ENCODE data around the gene RIMBP2. TPM values are rescaled to one million over a fixed set of nuclear protein-coding genes. Genes with fewer than 3 reads are reported as not detected.

Gene RIMBP2
- polyA plus RNA-seq, 1 donor (not counting 4 experiments of a cell fraction or from before 2014, with no cell fraction given), result 0.16 TPM

DNA sequence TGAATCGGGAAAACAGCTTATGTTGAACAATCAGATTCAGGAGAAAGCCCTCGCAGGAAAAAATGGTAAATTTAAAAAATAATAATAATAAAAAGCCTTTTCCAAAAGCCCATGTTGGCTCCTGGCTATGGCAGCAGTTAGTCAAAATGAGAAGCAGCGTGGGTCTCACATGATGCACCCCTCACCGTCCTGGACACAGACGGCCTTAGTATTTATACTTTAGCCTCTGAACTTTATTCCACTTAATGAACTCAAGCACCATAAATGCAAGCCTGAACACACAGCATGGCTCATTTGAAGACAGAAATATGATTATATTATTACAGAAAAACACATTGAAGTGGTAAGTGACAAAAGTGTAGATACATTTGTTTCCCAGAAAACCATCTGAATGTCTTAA, 160.9 kb downstream of the RIMBP2 start:
- FAIRE-seq (no peak), DNase-seq (ENCODE audit: low read depth, low spot score) (no peak)
- no peaks in the 10 kb centered on the region for H3K4me1 ChIP-seq (ENCODE audit: control insufficient read depth, extremely low read depth, insufficient read depth, low read length)
- H3K9me3 ChIP-seq (ENCODE audit: control insufficient read depth, low read depth, low read length), result peaks cover 4% of the 10 kb centered on the region
- H3K9me1 ChIP-seq (ENCODE audit: control insufficient read depth, extremely low read depth, insufficient read depth, low read length), result no peaks in the 10 kb centered on the region
- H3K79me2 ChIP-seq (ENCODE audit: control insufficient read depth, insufficient read depth, low read length), result no peaks in the 10 kb centered on the region
- H3K27me3 ChIP-seq (ENCODE audit: control insufficient read depth, extremely low read depth, insufficient read depth, low read length), result no peaks in the 10 kb centered on the region
- TF ChIP-seq EZH2 (IDR thresholded peaks at IDR 0.05; ENCODE audit: low read length), result no peak
- TF ChIP-seq, protein P1, sequence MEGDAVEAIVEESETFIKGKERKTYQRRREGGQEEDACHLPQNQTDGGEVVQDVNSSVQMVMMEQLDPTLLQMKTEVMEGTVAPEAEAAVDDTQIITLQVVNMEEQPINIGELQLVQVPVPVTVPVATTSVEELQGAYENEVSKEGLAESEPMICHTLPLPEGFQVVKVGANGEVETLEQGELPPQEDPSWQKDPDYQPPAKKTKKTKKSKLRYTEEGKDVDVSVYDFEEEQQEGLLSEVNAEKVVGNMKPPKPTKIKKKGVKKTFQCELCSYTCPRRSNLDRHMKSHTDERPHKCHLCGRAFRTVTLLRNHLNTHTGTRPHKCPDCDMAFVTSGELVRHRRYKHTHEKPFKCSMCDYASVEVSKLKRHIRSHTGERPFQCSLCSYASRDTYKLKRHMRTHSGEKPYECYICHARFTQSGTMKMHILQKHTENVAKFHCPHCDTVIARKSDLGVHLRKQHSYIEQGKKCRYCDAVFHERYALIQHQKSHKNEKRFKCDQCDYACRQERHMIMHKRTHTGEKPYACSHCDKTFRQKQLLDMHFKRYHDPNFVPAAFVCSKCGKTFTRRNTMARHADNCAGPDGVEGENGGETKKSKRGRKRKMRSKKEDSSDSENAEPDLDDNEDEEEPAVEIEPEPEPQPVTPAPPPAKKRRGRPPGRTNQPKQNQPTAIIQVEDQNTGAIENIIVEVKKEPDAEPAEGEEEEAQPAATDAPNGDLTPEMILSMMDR (optimal IDR thresholded peaks at IDR 0.05 in 1 of 3, IDR thresholded peaks at IDR 0.05 in 1 of 3, conservative IDR thresholded peaks at IDR 0.05 in 1 of 3; ENCODE audit: extremely low read depth in 1 of 3, insufficient read depth in 2 of 3, low read length in 3 of 3), result no peak
- H3K4me3 ChIP-seq (ENCODE audit: control insufficient read depth in 2 of 3, extremely low read depth in 1 of 3, insufficient read depth in 2 of 3, low read depth in 1 of 3, low read length in 3 of 3), result no peak overlapping the region
- no peaks in the 10 kb centered on the region for H3K36me3 ChIP-seq (ENCODE audit: control insufficient read depth in 2 of 2, extremely low read depth in 1 of 2, insufficient read depth in 2 of 2, low read length in 2 of 2)
- H3K4me2 ChIP-seq (ENCODE audit: control insufficient read depth, extremely low read depth, insufficient read depth, low read depth, low read length), result no peak overlapping the region
- H3K27ac ChIP-seq (ENCODE audit: control insufficient read depth, insufficient read depth, low read length), result no peak overlapping the region
- no peaks in the 10 kb centered on the region for H4K20me1 ChIP-seq (ENCODE audit: control insufficient read depth, extremely low read depth, insufficient read depth, low read length)
- no peak overlapping the region for H3K9ac ChIP-seq (ENCODE audit: control insufficient read depth, extremely low read depth, insufficient read depth, low read length)
- dilution Hi-C loops (cut with MboI; ENCODE audit: extremely low pct_ligation_motif_present, low sequenced_read_pairs), result no loop called here
- H2AFZ ChIP-seq (ENCODE audit: control insufficient read depth, low read length), result no peak overlapping the region

GRCh38 chr12:130552483-130552996, 163.6 kb downstream of the RIMBP2 start:
- Histone ChIP-seq H2AFZ (ENCODE audit: control insufficient read depth, low read length) (no peak overlapping the region), H3K4me2 (ENCODE audit: control insufficient read depth, extremely low read depth, insufficient read depth, low read depth, low read length) (no peak overlapping the region), H3K27ac (ENCODE audit: control insufficient read depth, insufficient read depth, low read length) (no peak overlapping the region), H3K9me3 (ENCODE audit: control insufficient read depth, low read depth, low read length) (peaks cover 5% of the 10 kb centered on the region), H3K9ac (ENCODE audit: control insufficient read depth, extremely low read depth, insufficient read depth, low read length) (no peak overlapping the region), H3K79me2 (ENCODE audit: control insufficient read depth, insufficient read depth, low read length) (no peaks in the 10 kb centered on the region), H3K36me3 (ENCODE audit: control insufficient read depth in 2 of 2, extremely low read depth in 1 of 2, insufficient read depth in 2 of 2, low read length in 2 of 2) (no peaks in the 10 kb centered on the region), H3K27me3 (ENCODE audit: control insufficient read depth, extremely low read depth, insufficient read depth, low read length) (no peaks in the 10 kb centered on the region), H3K9me1 (ENCODE audit: control insufficient read depth, extremely low read depth, insufficient read depth, low read length) (no peaks in the 10 kb centered on the region), H3K4me3 (ENCODE audit: control insufficient read depth in 2 of 3, extremely low read depth in 1 of 3, insufficient read depth in 2 of 3, low read depth in 1 of 3, low read length in 3 of 3) (no peak overlapping the region), H4K20me1 (ENCODE audit: control insufficient read depth, extremely low read depth, insufficient read depth, low read length) (no peaks in the 10 kb centered on the region), H3K4me1 (ENCODE audit: control insufficient read depth, extremely low read depth, insufficient read depth, low read length) (no peaks in the 10 kb centered on the region)
- dilution Hi-C loops (cut with MboI; ENCODE audit: extremely low pct_ligation_motif_present, low sequenced_read_pairs), result no loop called here
- no peak for TF ChIP-seq EZH2 (IDR thresholded peaks at IDR 0.05; ENCODE audit: low read length)
- TF ChIP-seq, protein P1 (optimal IDR thresholded peaks at IDR 0.05 in 1 of 3, IDR thresholded peaks at IDR 0.05 in 1 of 3, conservative IDR thresholded peaks at IDR 0.05 in 1 of 3; ENCODE audit: extremely low read depth in 1 of 3, insufficient read depth in 2 of 3, low read length in 3 of 3), result no peak
- DNase-seq (ENCODE audit: low read depth, low spot score) (no peak), FAIRE-seq (no peak)
